Uterus (tissue), 4 donors: ENCODE measurements around the gene STIM1. TPM values are rescaled to one million over a fixed set of nuclear protein-coding genes. Genes with fewer than 3 reads are reported as not detected.

Experiments
- DNase-seq, 2 donors: peaks; one replicate each; pipeline ENCODE4 v3.0.0-alpha.2; 2019 to 2020
- H3K27ac ChIP-seq, 2 donors: fragments of 200-600 bp; sonication (generic); 1 replicate in 1 of 2; 2 replicates in 1 of 2; pipeline ENCODE4 v1.5.1; 2016 to 2018
- H3K27me3 ChIP-seq, 2 donors: fragments of 200-600 bp; sonication (generic); one replicate each; pipeline ENCODE4 v1.5.1; 2018 to 2019; ENCODE audit warnings: control low read depth in 1 of 2
- H3K36me3 ChIP-seq, 2 donors: fragments of 200-600 bp; sonication (generic); one replicate each; pipeline ENCODE4 v1.5.1; 2019; ENCODE audit warnings: control low read depth in 1 of 2
- H3K4me1 ChIP-seq, 2 donors: fragments of 200-600 bp; sonication (generic); one replicate each; pipeline ENCODE4 v1.5.1; 2018 to 2019; ENCODE audit warnings: control low read depth in 1 of 2
- H3K4me3 ChIP-seq, 2 donors: fragments of 200-600 bp; sonication (generic); 1 replicate in 1 of 2; 2 replicates in 1 of 2; pipeline ENCODE4 v1.5.1; 2018 to 2019; ENCODE audit warnings: mild to moderate bottlenecking in 1 of 2
- H3K9me3 ChIP-seq, 2 donors: fragments of 200-600 bp; sonication (generic); one replicate each; pipeline ENCODE4 v1.5.1; 2019; ENCODE audit warnings: control low read depth in 1 of 2
- POLR2A ChIP-seq, 2 donors: fragments of 450-650 bp; IDR thresholded peaks; one replicate each; pipeline ENCODE4 v1.6.1; 2016; ENCODE audit warnings: antibody characterized with exemption in 2 of 2, mild to moderate bottlenecking in 1 of 2, moderate library complexity in 1 of 2
- intact Hi-C: fragments of 100-400 bp; cut with DNase I; formaldehyde crosslinking; loops from one replicate; pipeline ENCODE4 v1.15.1; 2023; ENCODE audit warnings: low total_unique reads
- total RNA-seq, 4 donors: library from RNA; depleted of rRNA in 3 of 4; stranded (reverse); fragments of >200 nt in 3 of 4; gene quantifications; one replicate each; pipeline versions ENCODE4 v1.1.0 to v1.2.4, GENCODE V29; 2014 to 2023
- TF ChIP-seq, protein P1 (sequence below), 4 experiments: fragments of 200-600 bp in 2 of 4; fragments of 450-650 bp in 2 of 4; sonication (generic) in 2 of 4; IDR thresholded peaks; one replicate each; pipeline ENCODE4 v1.5.1; 2016 to 2019; ENCODE audit warnings: antibody characterized with exemption in 4 of 4, mild to moderate bottlenecking in 2 of 4, moderate library complexity in 1 of 4
- donor health status: DM: yes; HTN: yes; CAD: no.

The STIM1 gene
- total RNA-seq, 4 donors from 2014 or later = 37.6 to 114 (median 56.3) TPM

DNA sequence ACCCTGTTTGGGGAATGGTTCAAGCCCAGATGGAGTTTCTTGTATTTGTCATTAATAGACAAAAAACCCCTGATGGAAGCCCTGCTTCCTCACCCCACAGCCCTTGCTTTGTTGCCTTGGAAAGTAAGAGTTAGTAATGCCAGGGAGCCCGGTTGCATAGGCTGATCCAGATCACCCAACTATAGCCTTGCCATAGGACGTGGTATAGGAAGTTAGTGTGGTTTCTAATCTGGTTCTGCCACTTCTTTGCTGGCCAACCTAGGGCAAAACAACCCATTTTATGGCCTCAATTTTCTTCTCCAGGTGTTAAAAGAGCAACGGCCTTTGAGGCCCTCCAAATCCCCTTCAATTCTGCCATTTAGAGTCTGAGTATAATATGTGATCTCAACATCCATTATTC lies 97.9 kb downstream of the STIM1 start:
- no peaks in the 10 kb centered on the region for H3K36me3 ChIP-seq
- peaks cover 0 to 6% of the 10 kb centered on the region in 2 donors for H3K4me1 ChIP-seq
- DNase-seq = no peak
- no peaks in the 10 kb centered on the region for H3K27me3 ChIP-seq
- H3K9me3 ChIP-seq = no peaks in the 10 kb centered on the region
- H3K27ac ChIP-seq = no peak overlapping the region
- intact Hi-C loops = no loop called here
- no peak overlapping the region for H3K4me3 ChIP-seq
- TF ChIP-seq POLR2A (IDR thresholded peaks at IDR 0.05) = no peak
- TF ChIP-seq, protein P1, sequence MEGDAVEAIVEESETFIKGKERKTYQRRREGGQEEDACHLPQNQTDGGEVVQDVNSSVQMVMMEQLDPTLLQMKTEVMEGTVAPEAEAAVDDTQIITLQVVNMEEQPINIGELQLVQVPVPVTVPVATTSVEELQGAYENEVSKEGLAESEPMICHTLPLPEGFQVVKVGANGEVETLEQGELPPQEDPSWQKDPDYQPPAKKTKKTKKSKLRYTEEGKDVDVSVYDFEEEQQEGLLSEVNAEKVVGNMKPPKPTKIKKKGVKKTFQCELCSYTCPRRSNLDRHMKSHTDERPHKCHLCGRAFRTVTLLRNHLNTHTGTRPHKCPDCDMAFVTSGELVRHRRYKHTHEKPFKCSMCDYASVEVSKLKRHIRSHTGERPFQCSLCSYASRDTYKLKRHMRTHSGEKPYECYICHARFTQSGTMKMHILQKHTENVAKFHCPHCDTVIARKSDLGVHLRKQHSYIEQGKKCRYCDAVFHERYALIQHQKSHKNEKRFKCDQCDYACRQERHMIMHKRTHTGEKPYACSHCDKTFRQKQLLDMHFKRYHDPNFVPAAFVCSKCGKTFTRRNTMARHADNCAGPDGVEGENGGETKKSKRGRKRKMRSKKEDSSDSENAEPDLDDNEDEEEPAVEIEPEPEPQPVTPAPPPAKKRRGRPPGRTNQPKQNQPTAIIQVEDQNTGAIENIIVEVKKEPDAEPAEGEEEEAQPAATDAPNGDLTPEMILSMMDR (IDR thresholded peaks at IDR 0.05) = no peak

DNA sequence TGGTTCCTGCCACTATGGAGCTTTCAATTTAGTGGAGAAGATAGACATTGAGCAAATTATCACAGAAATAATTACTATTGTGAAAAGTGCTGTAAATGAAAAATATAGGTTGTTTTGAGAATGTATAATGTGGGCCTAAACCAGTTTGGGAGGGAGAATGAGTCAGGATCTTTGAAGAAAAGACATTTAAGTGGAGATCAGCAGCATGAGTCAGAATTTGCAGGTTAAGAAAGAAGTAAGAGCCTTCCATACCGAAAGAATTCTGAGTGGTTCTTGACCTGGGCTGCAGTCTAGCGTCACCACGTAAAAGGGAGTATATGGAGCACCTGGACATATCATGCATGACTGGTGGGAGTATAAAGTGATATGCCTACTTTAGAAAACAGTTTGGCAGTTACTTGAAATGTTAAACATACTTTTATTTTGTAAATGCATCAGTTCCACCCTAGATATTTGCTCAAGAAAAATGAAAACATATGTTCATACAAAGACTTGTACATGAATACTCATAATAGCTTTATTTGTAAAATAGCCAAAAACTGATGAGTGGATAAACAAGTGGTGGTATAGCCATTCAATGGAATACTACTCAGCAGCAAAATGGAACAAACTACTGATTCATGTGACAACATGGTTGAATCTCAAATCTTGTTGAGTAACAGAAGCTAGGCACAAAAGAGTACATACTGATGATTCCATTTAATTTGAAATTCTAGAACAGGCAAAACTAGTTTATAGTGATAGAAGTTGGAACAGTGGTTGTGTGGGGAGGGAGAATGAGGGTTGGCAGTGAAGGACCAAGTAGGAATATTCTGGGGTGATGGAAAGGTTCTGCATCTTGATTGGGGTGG lies 99.2 kb downstream of the STIM1 start:
- Histone ChIP-seq H3K27ac (no peak overlapping the region), H3K4me3 (no peak overlapping the region), H3K27me3 (no peaks in the 10 kb centered on the region), H3K9me3 (no peaks in the 10 kb centered on the region), H3K4me1 (peaks cover 0 to 6% of the 10 kb centered on the region in 2 donors), H3K36me3 (no peaks in the 10 kb centered on the region)
- intact Hi-C loops = no loop called here
- DNase-seq = no peak
- no peak for TF ChIP-seq POLR2A (IDR thresholded peaks at IDR 0.05)
- TF ChIP-seq, protein P1 (IDR thresholded peaks at IDR 0.05) = no peak

DNA sequence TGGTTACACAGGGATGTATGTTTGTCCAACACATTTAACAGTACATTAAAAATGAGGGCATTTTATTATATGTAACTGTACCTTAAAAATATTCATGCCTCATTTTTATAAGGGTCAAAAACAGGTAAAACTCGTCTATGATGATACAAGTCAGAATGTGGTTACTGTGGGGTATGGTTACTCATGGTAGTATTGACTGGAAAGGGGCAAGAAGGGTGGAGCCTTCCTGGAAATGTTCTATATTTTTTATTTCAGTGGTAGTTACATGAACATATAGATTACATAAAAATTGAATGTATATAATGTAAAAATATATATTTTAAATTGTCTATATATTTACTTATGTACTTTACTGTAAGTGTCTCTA lies 99.8 kb downstream of the STIM1 start:
- H3K27ac ChIP-seq = no peak overlapping the region
- no peak for DNase-seq
- no peak for TF ChIP-seq POLR2A (IDR thresholded peaks at IDR 0.05)
- TF ChIP-seq, protein P1 (IDR thresholded peaks at IDR 0.05) = no peak
- no peaks in the 10 kb centered on the region for H3K36me3 ChIP-seq
- H3K4me1 ChIP-seq = peaks cover 0 to 6% of the 10 kb centered on the region in 2 donors
- no peaks in the 10 kb centered on the region for H3K27me3 ChIP-seq
- H3K4me3 ChIP-seq = no peak overlapping the region
- no peaks in the 10 kb centered on the region for H3K9me3 ChIP-seq
- intact Hi-C loops = no loop called here

DNA sequence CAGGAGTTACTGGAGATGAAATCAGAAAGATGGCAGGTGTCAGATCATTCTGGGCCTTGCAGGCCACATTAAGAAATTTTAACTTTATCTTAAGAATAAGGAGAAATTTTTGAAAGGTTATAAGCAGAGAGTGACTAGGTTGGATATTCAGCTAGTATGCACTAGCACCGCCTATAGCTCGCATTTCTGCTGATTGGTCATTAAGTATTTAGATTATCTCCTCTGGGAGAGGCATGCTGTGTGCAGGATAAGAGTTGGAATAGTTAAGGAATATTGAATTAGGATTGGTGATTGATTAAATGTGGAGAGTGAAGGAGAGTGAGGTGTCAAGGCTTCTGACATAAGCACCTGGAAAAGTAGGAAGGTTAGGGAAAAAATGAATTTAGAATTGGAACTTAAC lies 100.6 kb downstream of the STIM1 start:
- H3K36me3 ChIP-seq = no peaks in the 10 kb centered on the region
- H3K27ac ChIP-seq = no peak overlapping the region
- no peak overlapping the region for H3K4me3 ChIP-seq
- H3K4me1 ChIP-seq = peaks cover 0 to 3% of the 10 kb centered on the region in 2 donors
- DNase-seq = no peak
- no peaks in the 10 kb centered on the region for H3K9me3 ChIP-seq
- H3K27me3 ChIP-seq = no peaks in the 10 kb centered on the region
- no peak for TF ChIP-seq POLR2A (IDR thresholded peaks at IDR 0.05)
- TF ChIP-seq, protein P1 (IDR thresholded peaks at IDR 0.05) = no peak
- intact Hi-C loops = no loop called here

DNA sequence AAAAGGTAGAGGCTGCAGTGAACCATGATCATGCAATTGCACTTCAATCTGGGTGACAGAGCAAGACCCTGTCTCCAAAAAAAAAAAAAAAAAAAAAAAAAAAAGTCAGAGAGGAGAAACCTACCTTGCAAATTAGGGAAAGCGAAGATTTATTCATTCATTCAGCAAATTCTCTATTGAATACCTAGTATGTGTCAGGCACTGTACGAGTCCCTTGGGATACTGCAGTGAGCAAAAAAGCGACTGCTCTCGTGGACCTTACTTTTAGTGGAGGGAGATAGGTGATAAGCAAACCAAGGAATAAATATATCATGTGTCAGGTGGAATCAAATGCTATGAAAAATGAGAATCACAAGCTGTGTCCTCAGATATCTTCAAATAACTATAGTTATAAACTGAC lies 101.3 kb downstream of the STIM1 start:
- no peak overlapping the region for H3K27ac ChIP-seq
- no peak for DNase-seq
- H3K4me3 ChIP-seq = no peak overlapping the region
- no peaks in the 10 kb centered on the region for H3K27me3 ChIP-seq
- intact Hi-C loops = no loop called here
- H3K9me3 ChIP-seq = no peaks in the 10 kb centered on the region
- H3K36me3 ChIP-seq = no peaks in the 10 kb centered on the region
- TF ChIP-seq POLR2A (IDR thresholded peaks at IDR 0.05) = no peak
- TF ChIP-seq, protein P1 (IDR thresholded peaks at IDR 0.05) = no peak
- H3K4me1 ChIP-seq = no peaks in the 10 kb centered on the region
